Measurements from ENCODE around the gene DVL3. TPM values are rescaled to one million over a fixed set of nuclear protein-coding genes. Genes with fewer than 3 reads are reported as not detected.

DVL3 gene
- polyA plus RNA-seq, 1 donor from 2014 or later: 6.4 TPM

GRCh38 chr3:184198509-184198908 is 43.3 kb downstream of the DVL3 start:
- Mint-ChIP-seq H3K4me1 (no peaks in the 10 kb centered on the region), H3K27me3 (no peaks in the 10 kb centered on the region), H3K36me3 (no peaks in the 10 kb centered on the region), H3K4me3 (no peak overlapping the region), H3K27ac (no peak overlapping the region), H3K9me3 (no peaks in the 10 kb centered on the region)

- no peaks in the 10 kb centered on the region for H3K36me3 Mint-ChIP-seq
- no peaks in the 10 kb centered on the region for H3K4me1 Mint-ChIP-seq
- peaks cover 6% of the 10 kb centered on the region for H3K27me3 Mint-ChIP-seq
- H3K27ac Mint-ChIP-seq: no peak overlapping the region
- H3K9me3 Mint-ChIP-seq: no peaks in the 10 kb centered on the region
- no peak overlapping the region for H3K4me3 Mint-ChIP-seq
Observed at GRCh38 chr3:184200825-184201224, 45.6 kb downstream of the DVL3 start.

GRCh38 chr3:184203526-184203925 is 48.3 kb downstream of the DVL3 start:
- H3K4me1 Mint-ChIP-seq: no peaks in the 10 kb centered on the region
- H3K4me3 Mint-ChIP-seq: no peak overlapping the region
- H3K36me3 Mint-ChIP-seq: no peaks in the 10 kb centered on the region
- peaks cover 23% of the 10 kb centered on the region for H3K27me3 Mint-ChIP-seq
- peaks cover 0 to 3% (median 0%) of the 10 kb centered on the region in 3 donors for H3K9me3 Mint-ChIP-seq
- no peak overlapping the region for H3K27ac Mint-ChIP-seq

GRCh38 chr3:184209146-184209923 is 54.2 kb downstream of the DVL3 start:
- H3K9me3 Mint-ChIP-seq: peaks cover 0 to 3% (median 0%) of the 10 kb centered on the region in 3 donors
- H3K36me3 Mint-ChIP-seq: no peaks in the 10 kb centered on the region
- H3K27me3 Mint-ChIP-seq: peaks cover 23% of the 10 kb centered on the region
- no peaks in the 10 kb centered on the region for H3K4me1 Mint-ChIP-seq
- no peak overlapping the region for H3K27ac Mint-ChIP-seq
- no peak overlapping the region for H3K4me3 Mint-ChIP-seq

GRCh38 chr3:184211297-184211696 is 56.1 kb downstream of the DVL3 start:
- Mint-ChIP-seq H3K9me3 (peaks cover 0 to 3% (median 0%) of the 10 kb centered on the region in 3 donors), H3K36me3 (no peaks in the 10 kb centered on the region)

GRCh38 chr3:184211718-184212117 is 56.5 kb downstream of the DVL3 start:
- Mint-ChIP-seq H3K4me3 (no peak overlapping the region), H3K27ac (no peak overlapping the region), H3K9me3 (peaks cover 0 to 3% (median 0%) of the 10 kb centered on the region in 3 donors), H3K36me3 (no peaks in the 10 kb centered on the region), H3K27me3 (peaks cover 12% of the 10 kb centered on the region), H3K4me1 (no peaks in the 10 kb centered on the region)

More at GRCh38 chr3:184211297-184211696, 56.1 kb downstream of the DVL3 start:
- no peak overlapping the region for H3K27ac Mint-ChIP-seq
- H3K4me3 Mint-ChIP-seq: no peak overlapping the region
- H3K4me1 Mint-ChIP-seq: no peaks in the 10 kb centered on the region
- H3K27me3 Mint-ChIP-seq: peaks cover 16% of the 10 kb centered on the region

- Mint-ChIP-seq H3K4me1 (no peaks in the 10 kb centered on the region), H3K36me3 (no peaks in the 10 kb centered on the region), H3K27ac (no peak overlapping the region), H3K27me3 (peaks cover 8% of the 10 kb centered on the region), H3K4me3 (no peak overlapping the region), H3K9me3 (no peaks in the 10 kb centered on the region)
Observed at GRCh38 chr3:184218814-184219213, 63.6 kb downstream of the DVL3 start.

- peaks cover 21% of the 10 kb centered on the region for H3K27me3 Mint-ChIP-seq
- no peaks in the 10 kb centered on the region for H3K36me3 Mint-ChIP-seq
- no peak overlapping the region for H3K4me3 Mint-ChIP-seq
- no peaks in the 10 kb centered on the region for H3K9me3 Mint-ChIP-seq
- no peaks in the 10 kb centered on the region for H3K4me1 Mint-ChIP-seq
- H3K27ac Mint-ChIP-seq: no peak overlapping the region
Observed at GRCh38 chr3:184222521-184222920, 67.3 kb downstream of the DVL3 start.

Other genes with a start within 250 kb of the DVL3 start
- gene ABCC5, start 137.5 kb upstream of the DVL3 start, polyA plus RNA-seq: 5.6 TPM
- not detected for gene HTR3D, start 123.6 kb upstream of the DVL3 start, polyA plus RNA-seq
- not detected for gene HTR3C, start 102.3 kb upstream of the DVL3 start, polyA plus RNA-seq
- gene HTR3E, start 58.3 kb upstream of the DVL3 start, polyA plus RNA-seq: not detected
- gene EIF2B5, start 20.0 kb upstream of the DVL3 start, polyA plus RNA-seq: 44.5 TPM
- gene AP2M1, start 19.5 kb downstream of the DVL3 start, polyA plus RNA-seq: 249 TPM
- 49.1 TPM for gene ABCF3, start 30.8 kb downstream of the DVL3 start, polyA plus RNA-seq
- gene VWA5B2, start 74.2 kb downstream of the DVL3 start, polyA plus RNA-seq: 0.20 TPM
- 72.3 TPM for gene ALG3, start 93.6 kb downstream of the DVL3 start, polyA plus RNA-seq
- gene EEF1AKMT4, start 94.3 kb downstream of the DVL3 start, polyA plus RNA-seq: 3.2 TPM
- not detected for gene CAMK2N2, start 106.2 kb downstream of the DVL3 start, polyA plus RNA-seq
- not detected for gene ECE2, start 120.6 kb downstream of the DVL3 start, polyA plus RNA-seq
- gene PSMD2, start 143.9 kb downstream of the DVL3 start, polyA plus RNA-seq: 143 TPM
- gene EIF4G1, start 159.2 kb downstream of the DVL3 start, polyA plus RNA-seq: 28.0 TPM
- gene FAM131A, start 182.2 kb downstream of the DVL3 start, polyA plus RNA-seq: 2.6 TPM
- gene CLCN2, start 206.2 kb downstream of the DVL3 start, polyA plus RNA-seq: 0.53 TPM
- 40.8 TPM for gene POLR2H, start 206.3 kb downstream of the DVL3 start, polyA plus RNA-seq
- 0.14 TPM for gene THPO, start 222.8 kb downstream of the DVL3 start, polyA plus RNA-seq
- not detected for gene CHRD, start 224.7 kb downstream of the DVL3 start, polyA plus RNA-seq